Aorta (tissue), 5 donors: Measurements from ENCODE around the gene TEX36. TPM values are rescaled to one million over a fixed set of nuclear protein-coding genes. Genes with fewer than 3 reads are reported as not detected.

Experiments used
- ATAC-seq: fragments of 200-7000 bp; cut with Tn5 transposase; one replicate; pipeline ENCODE4 v1.9.1; 2022; ENCODE audit warnings: moderate library complexity; ENCODE audit not compliant: low FRiP score
- DNase-seq, 2 donors: peaks; one replicate each; pipeline ENCODE4 v3.0.0-alpha.2; 2020
- H3K27ac ChIP-seq, 2 donors: one replicate each; pipeline ENCODE4 v1.5.1; 2013; ENCODE audit warnings: low read length in 2 of 2, mild to moderate bottlenecking in 2 of 2, moderate library complexity in 2 of 2, control low read depth in 1 of 2, inconsistent platforms in 1 of 2, low read depth in 1 of 2
- H3K27me3 ChIP-seq, 2 donors: one replicate each; pipeline ENCODE4 v1.6.1; 2013; ENCODE audit warnings: control low read depth in 1 of 2, low read length in 1 of 2, mild to moderate bottlenecking in 1 of 2, moderate library complexity in 1 of 2; ENCODE audit not compliant: insufficient read depth in 2 of 2, control insufficient read depth in 1 of 2
- H3K36me3 ChIP-seq, 2 donors: one replicate each; pipeline ENCODE4 v1.6.1; 2013; ENCODE audit warnings: control low read depth in 1 of 2, low read length in 1 of 2, mild to moderate bottlenecking in 1 of 2; ENCODE audit not compliant: insufficient read depth in 2 of 2, control insufficient read depth in 1 of 2
- H3K4me1 ChIP-seq, 2 donors: one replicate each; pipeline ENCODE4 v1.6.1; 2013; ENCODE audit warnings: low read length in 2 of 2, control low read depth in 1 of 2, mild to moderate bottlenecking in 1 of 2, moderate library complexity in 1 of 2; ENCODE audit not compliant: insufficient read depth in 2 of 2, control insufficient read depth in 1 of 2
- H3K4me3 ChIP-seq, 2 donors: one replicate each; pipeline ENCODE4 v1.5.1; 2013; ENCODE audit warnings: low read length in 2 of 2, control low read depth in 1 of 2, mild to moderate bottlenecking in 1 of 2
- H3K9me3 ChIP-seq: one replicate; pipeline ENCODE4 v1.6.1; 2013; ENCODE audit warnings: mild to moderate bottlenecking, low read length; ENCODE audit not compliant: control insufficient read depth
- WGBS, 2 donors: extraction: QIAGEN DNeasy Blood & Tissue Kit; methylation state at CpG; one replicate each; pipeline ENCODE4 v1.1.7; 2013; 5-methylcytosine and 5-hydroxymethylcytosine counted together
- intact Hi-C, 2 donors: fragments of 100-400 bp; cut with DNase I; formaldehyde crosslinking; loops; one replicate each; pipeline versions ENCODE4 v1.14.2 to v1.15.0; 2022
- polyA plus RNA-seq, 2 donors: library from polyadenylated mRNA; stranded (reverse); fragments of 200-250 nt; gene quantifications; one replicate each; pipeline ENCODE4 v1.2.3, GENCODE V29; 2013
- total RNA-seq, 2 donors: library from RNA; stranded (reverse); fragmentation: NEBNext Ultra II Directional; extraction: Animal tissue kit (Norgen Biotek cat#: 25700); gene quantifications; one replicate each; pipeline ENCODE4 v1.2.1, GENCODE V29; 2021
- donor health status: healthy with polysubstance abuse.
- donor health status: Bipolar disorder and iron deficiency.
- donor health status: DM: no; HTN: no; CAD: no.
- donor health status: DM: no; HTN: no; CAD: no.
- donor health status: DM: yes; HTN: yes; CAD: no.

TEX36 gene
- total and polyA plus RNA-seq, 4 donors, result not detected

GRCh38 chr10:125646311-125646710 lies 36.7 kb downstream of the TEX36 start:
- Histone ChIP-seq H3K9me3 (peaks cover 6% of the 10 kb centered on the region), H3K4me1 (no peaks in the 10 kb centered on the region), H3K27me3 (peaks cover 0 to 4% of the 10 kb centered on the region in 2 donors), H3K27ac (no peak overlapping the region), H3K4me3 (no peak overlapping the region), H3K36me3 (no peaks in the 10 kb centered on the region)
- ATAC-seq (no peak), DNase-seq (no peak)
- intact Hi-C loops, result no loop called here
- 54 to 64% methylated on average over 1 of the region's 1 CpG for WGBS, 2 donors

GRCh38 chr10:125641398-125641797 lies 41.6 kb downstream of the TEX36 start:
- no peak overlapping the region for H3K4me3 ChIP-seq
- H3K27me3 ChIP-seq, result peaks cover 3 to 4% of the 10 kb centered on the region in 2 donors
- H3K9me3 ChIP-seq, result peaks cover 6% of the 10 kb centered on the region
- intact Hi-C loops, result no loop called here
- no peaks in the 10 kb centered on the region for H3K4me1 ChIP-seq
- H3K36me3 ChIP-seq, result no peaks in the 10 kb centered on the region
- 51 to 66% methylated on average over 3 of the region's 3 CpGs for WGBS, 2 donors
- ATAC-seq (no peak), DNase-seq (no peak)
- H3K27ac ChIP-seq, result no peak overlapping the region

- intact Hi-C loops, result no loop called here
- Histone ChIP-seq H3K9me3 (peaks cover 6% of the 10 kb centered on the region), H3K27ac (no peak overlapping the region), H3K4me1 (no peaks in the 10 kb centered on the region), H3K4me3 (no peak overlapping the region), H3K27me3 (peaks cover 3 to 4% of the 10 kb centered on the region in 2 donors), H3K36me3 (no peaks in the 10 kb centered on the region)
- 88 to 89% methylated on average over 1 of the region's 1 CpG for WGBS, 2 donors
- no peak for ATAC-seq
- no peak for DNase-seq
These were observed 42.3 kb downstream of the TEX36 start for GRCh38 chr10:125640653-125641052.

- Histone ChIP-seq H3K4me1 (no peaks in the 10 kb centered on the region), H3K4me3 (no peak overlapping the region), H3K9me3 (peaks cover 5% of the 10 kb centered on the region), H3K27me3 (peaks cover 3 to 4% of the 10 kb centered on the region in 2 donors), H3K36me3 (no peaks in the 10 kb centered on the region), H3K27ac (no peak overlapping the region)
- ATAC-seq, result no peak
- no peak for DNase-seq
- intact Hi-C loops, result no loop called here
- WGBS, 2 donors, result 46 to 51% methylated on average over 7 of the region's 7 CpGs
These were observed 43.1 kb downstream of the TEX36 start for GRCh38 chr10:125639846-125640245.

GRCh38 chr10:125638555-125638954 lies 44.4 kb downstream of the TEX36 start:
- Histone ChIP-seq H3K27ac (no peak overlapping the region), H3K27me3 (peaks cover 3 to 4% of the 10 kb centered on the region in 2 donors), H3K4me3 (no peak overlapping the region), H3K4me1 (no peaks in the 10 kb centered on the region), H3K9me3 (peaks cover 4% of the 10 kb centered on the region), H3K36me3 (no peaks in the 10 kb centered on the region)
- 65% methylated on average over 7 of the region's 7 CpGs for WGBS, 2 donors
- no peak for DNase-seq
- no peak for ATAC-seq
- intact Hi-C loops, result no loop called here

- 60 to 64% methylated on average over 6 of the region's 6 CpGs for WGBS, 2 donors
- intact Hi-C loops, result no loop called here
These were observed 45.5 kb downstream of the TEX36 start for GRCh38 chr10:125637496-125637895.

GRCh38 chr10:125634606-125635005 lies 48.4 kb downstream of the TEX36 start:
- H3K4me1 ChIP-seq, result no peaks in the 10 kb centered on the region
- intact Hi-C loops, result no loop called here
- DNase-seq, result no peak
- peaks cover 0 to 3% of the 10 kb centered on the region in 2 donors for H3K27me3 ChIP-seq
- 88% methylated on average over 5 of the region's 5 CpGs for WGBS, 2 donors
- no peaks in the 10 kb centered on the region for H3K36me3 ChIP-seq
- no peak overlapping the region for H3K4me3 ChIP-seq
- H3K27ac ChIP-seq, result no peak overlapping the region
- no peak for ATAC-seq
- no peaks in the 10 kb centered on the region for H3K9me3 ChIP-seq

More at GRCh38 chr10:125637496-125637895, 45.5 kb downstream of the TEX36 start:
- H3K27ac ChIP-seq, result no peak overlapping the region
- peaks cover 0 to 6% of the 10 kb centered on the region in 2 donors for H3K27me3 ChIP-seq
- ATAC-seq (no peak), DNase-seq (no peak)
- no peak overlapping the region for H3K4me3 ChIP-seq
- H3K36me3 ChIP-seq, result no peaks in the 10 kb centered on the region
- no peaks in the 10 kb centered on the region for H3K4me1 ChIP-seq
- no peaks in the 10 kb centered on the region for H3K9me3 ChIP-seq

GRCh38 chr10:125633517-125633999 lies 49.4 kb downstream of the TEX36 start:
- DNase-seq, result no peak
- Histone ChIP-seq H3K4me1 (no peaks in the 10 kb centered on the region), H3K27me3 (peaks cover 0 to 3% of the 10 kb centered on the region in 2 donors), H3K4me3 (no peak overlapping the region), H3K27ac (no peak overlapping the region), H3K36me3 (no peaks in the 10 kb centered on the region), H3K9me3 (no peaks in the 10 kb centered on the region)
- intact Hi-C loops, result no loop called here
- ATAC-seq, result no peak
- 50% methylated on average over 13 of the region's 13 CpGs for WGBS, 2 donors

GRCh38 chr10:125631806-125632205 lies 51.2 kb downstream of the TEX36 start:
- Histone ChIP-seq H3K4me3 (no peak overlapping the region), H3K36me3 (no peaks in the 10 kb centered on the region), H3K9me3 (no peaks in the 10 kb centered on the region), H3K4me1 (no peaks in the 10 kb centered on the region), H3K27me3 (peaks cover 0 to 3% of the 10 kb centered on the region in 2 donors), H3K27ac (no peak overlapping the region)
- DNase-seq (no peak), ATAC-seq (no peak)
- WGBS, 2 donors, result 67 to 68% methylated on average over 5 of the region's 5 CpGs
- intact Hi-C loops, result no loop called here
